Gastrocnemius medialis (tissue), 4 donors: ENCODE data around the gene SLC9B2.

Source experiments
- CTCF ChIP-seq, 5 experiments: fragments of 450-650 bp in 3 of 5; fragments of 200-600 bp in 2 of 5; sonication (generic) in 2 of 5; IDR thresholded peaks in 4 of 5; conservative IDR thresholded peaks in 1 of 5; 1 replicate in 4 of 5; 2 replicates in 1 of 5; pipeline ENCODE4 v1.5.1; 2016 to 2019; ENCODE audit warnings: antibody characterized with exemption in 5 of 5, mild to moderate bottlenecking in 3 of 5, moderate library complexity in 3 of 5
- POLR2A ChIP-seq, 2 donors: fragments of 450-650 bp; IDR thresholded peaks; one replicate each; pipeline ENCODE4 v1.6.1; 2017; ENCODE audit warnings: antibody characterized with exemption in 2 of 2, mild to moderate bottlenecking in 2 of 2, moderate library complexity in 2 of 2

- TF ChIP-seq POLR2A (IDR thresholded peaks at IDR 0.05) = no peak
- TF ChIP-seq CTCF (IDR thresholded peaks at IDR 0.05 in 4 of 5, conservative IDR thresholded peaks at IDR 0.05 in 1 of 5) = no peak
Observed at GRCh38 chr4:103026868-103027267, 49.7 kb downstream of the SLC9B2 start.
